GM21526 (cell line): ENCODE measurements around the gene CLIC2.

ENCODE experiments used
- ATAC-seq: cut with Tn5 transposase; IDR thresholded peaks from one replicate; pipeline ENCODE4 v1.9.1; 2021; ENCODE audit warnings: moderate library complexity; ENCODE audit not compliant: unreplicated experiment, low FRiP score

The CLIC2 gene

GRCh38 chrX:155263854-155264628 is 70.4 kb downstream of the CLIC2 start, which contains the start of gene RAB39B:
Gene RAB39B (minus strand): TSS chrX:155264491. CDS start chrX:155264288, 203 bp downstream.
- peak; percentile 87 for ATAC-seq

- ATAC-seq = no peak
These were observed 71.3 kb downstream of the CLIC2 start for GRCh38 chrX:155262970-155263754.

- no peak for ATAC-seq
These were observed 74.7 kb downstream of the CLIC2 start for GRCh38 chrX:155259752-155260151.

GRCh38 chrX:155251391-155251790 is 83.0 kb downstream of the CLIC2 start:
- ATAC-seq = no peak

GRCh38 chrX:155247497-155247896 is 86.9 kb downstream of the CLIC2 start:
- no peak for ATAC-seq

GRCh38 chrX:155246748-155247147 is 87.7 kb downstream of the CLIC2 start:
- ATAC-seq = no peak

GRCh38 chrX:155242300-155242699 is 92.1 kb downstream of the CLIC2 start:
- no peak for ATAC-seq

- ATAC-seq = no peak
These were observed 96.7 kb downstream of the CLIC2 start for GRCh38 chrX:155237719-155238118.

- no peak for ATAC-seq
These were observed 98.5 kb downstream of the CLIC2 start for GRCh38 chrX:155235891-155236290.

GRCh38 chrX:155231163-155231562 is 103.3 kb downstream of the CLIC2 start:
- peak; percentile 81 for ATAC-seq
